ENCODE results near the gene SDK2.

Gene SDK2

DNA sequence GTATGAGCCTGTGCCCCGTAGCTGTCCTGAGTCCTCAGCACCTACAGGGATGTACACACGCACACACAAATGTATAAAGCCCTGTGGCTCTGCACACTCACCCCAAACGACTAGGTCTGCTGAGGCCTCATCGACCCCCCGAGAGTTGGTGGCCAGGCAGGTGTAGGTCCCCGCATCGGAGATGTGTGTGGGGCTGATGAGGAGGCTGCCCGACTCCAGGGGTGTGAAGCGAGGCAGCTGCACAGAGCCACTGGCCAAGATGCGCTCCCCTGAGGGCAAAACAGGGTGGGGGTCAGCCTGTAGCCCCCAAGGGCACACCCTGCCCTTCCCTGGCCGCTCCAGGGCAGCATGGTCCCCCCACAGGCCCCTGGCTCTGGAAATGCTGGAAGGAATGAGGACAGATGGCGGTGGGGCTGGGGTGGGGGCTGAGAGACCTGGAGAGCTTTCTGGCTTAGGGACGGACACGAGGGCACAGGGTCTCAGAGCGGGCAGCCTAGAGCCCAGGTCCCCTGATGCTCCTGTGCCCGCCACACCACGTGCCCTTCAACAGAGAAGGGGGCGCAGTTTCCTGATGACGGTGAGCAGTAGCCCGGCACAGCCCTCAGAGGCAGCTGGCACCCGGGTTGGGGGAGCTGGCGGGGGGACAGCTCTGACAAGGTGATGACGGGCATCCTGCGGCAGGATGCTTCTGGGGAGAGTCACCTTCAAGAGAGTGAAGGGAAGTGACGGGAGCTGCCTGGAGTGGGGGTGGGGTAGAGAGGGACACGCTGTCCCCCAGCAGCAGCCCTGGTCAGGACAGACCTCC lies 212.6 kb downstream of the SDK2 start:
- H3K27ac ChIP-seq (replicated peaks; ENCODE audit: low read length) = no peak overlapping the region
- H3K14ac ChIP-seq (ENCODE audit: low read length) = no peak overlapping the region
- no peak overlapping the region for H2BK120ac ChIP-seq (ENCODE audit: low read depth, low read length)
- no peak overlapping the region for H2BK12ac ChIP-seq (ENCODE audit: low read length)
- WGBS, 2 donors (ENCODE audit: extremely low coverage in 2 of 2, insufficient read length in 2 of 2, insufficient replicate concordance in 1 of 2) = no CpG with 5 or more reads among the region's 26 CpGs
- no peak overlapping the region for H2BK5ac ChIP-seq (ENCODE audit: low read length)
- no peak overlapping the region for H4K91ac ChIP-seq (ENCODE audit: low read depth, low read length, poor library complexity)
- H2BK15ac ChIP-seq (ENCODE audit: low read length) = no peak overlapping the region
- H2AFZ ChIP-seq (ENCODE audit: low read length) = no peak overlapping the region
- no peaks in the 10 kb centered on the region for H3K9me3 ChIP-seq (replicated peaks in 1 of 2; ENCODE audit: control insufficient read depth in 2 of 2, insufficient read depth in 1 of 2, low read depth in 1 of 2, low read length in 2 of 2)
- peaks cover 26 to 38% of the 10 kb centered on the region in 2 donors for H3K36me3 ChIP-seq (replicated peaks in 1 of 2; ENCODE audit: control insufficient read depth in 2 of 2, insufficient read depth in 2 of 2, low read length in 2 of 2)
- no peak overlapping the region for H3K23ac ChIP-seq (ENCODE audit: low read depth, low read length, poor library complexity)
- H3K4me2 ChIP-seq (ENCODE audit: insufficient read depth, low read length, poor library complexity, severe bottlenecking) = no peak overlapping the region
- H3K18ac ChIP-seq (ENCODE audit: low read length) = no peak overlapping the region
- no peaks in the 10 kb centered on the region for H3K79me1 ChIP-seq (ENCODE audit: low read depth, low read length)
- H3K4me3 ChIP-seq (ENCODE audit: low read length in 2 of 2) = no peak overlapping the region
- H3K9ac ChIP-seq (ENCODE audit: low read depth, low read length, poor library complexity) = no peak overlapping the region
- H2AK5ac ChIP-seq (ENCODE audit: low read depth, low read length) = no peak overlapping the region
- H3K27me3 ChIP-seq (ENCODE audit: control insufficient read depth in 3 of 3, insufficient read depth in 3 of 3, low read depth in 1 of 3, low read length in 3 of 3) = no peaks in the 10 kb centered on the region
- no peaks in the 10 kb centered on the region for H3K4me1 ChIP-seq (ENCODE audit: control insufficient read depth in 2 of 2, insufficient read depth in 1 of 2, low read depth in 1 of 2, low read length in 2 of 2)
- DNase-seq (ENCODE audit: low spot score) = no peak
- no peak overlapping the region for H3K4ac ChIP-seq (ENCODE audit: low read length)
- H4K8ac ChIP-seq (ENCODE audit: low read depth, low read length) = no peak overlapping the region

- Histone ChIP-seq H3K27me3 (ENCODE audit: control insufficient read depth in 3 of 3, insufficient read depth in 3 of 3, low read depth in 1 of 3, low read length in 3 of 3) (no peaks in the 10 kb centered on the region), H2BK15ac (ENCODE audit: low read length) (no peak overlapping the region), H3K9ac (ENCODE audit: low read depth, low read length, poor library complexity) (no peak overlapping the region), H3K23ac (ENCODE audit: low read depth, low read length, poor library complexity) (no peak overlapping the region), H3K4me3 (ENCODE audit: low read length in 2 of 2) (no peak overlapping the region), H3K36me3 (replicated peaks in 1 of 2; ENCODE audit: control insufficient read depth in 2 of 2, insufficient read depth in 2 of 2, low read length in 2 of 2) (peaks cover 26 to 38% of the 10 kb centered on the region in 2 donors), H3K27ac (replicated peaks; ENCODE audit: low read length) (no peak overlapping the region), H2BK5ac (ENCODE audit: low read length) (no peak overlapping the region), H3K9me3 (replicated peaks in 1 of 2; ENCODE audit: control insufficient read depth in 2 of 2, insufficient read depth in 1 of 2, low read depth in 1 of 2, low read length in 2 of 2) (no peaks in the 10 kb centered on the region), H3K79me1 (ENCODE audit: low read depth, low read length) (no peaks in the 10 kb centered on the region), H4K8ac (ENCODE audit: low read depth, low read length) (no peak overlapping the region), H2BK12ac (ENCODE audit: low read length) (no peak overlapping the region), H2AK5ac (ENCODE audit: low read depth, low read length) (no peak overlapping the region), H2AFZ (ENCODE audit: low read length) (no peak overlapping the region), H2BK120ac (ENCODE audit: low read depth, low read length) (no peak overlapping the region), H3K4ac (ENCODE audit: low read length) (no peak overlapping the region), H3K4me2 (ENCODE audit: insufficient read depth, low read length, poor library complexity, severe bottlenecking) (no peak overlapping the region), H3K14ac (ENCODE audit: low read length) (no peak overlapping the region), H4K91ac (ENCODE audit: low read depth, low read length, poor library complexity) (no peak overlapping the region), H3K4me1 (ENCODE audit: control insufficient read depth in 2 of 2, insufficient read depth in 1 of 2, low read depth in 1 of 2, low read length in 2 of 2) (no peaks in the 10 kb centered on the region), H3K18ac (ENCODE audit: low read length) (no peak overlapping the region)
- DNase-seq (ENCODE audit: low spot score) = no peak
- WGBS, 2 donors (ENCODE audit: extremely low coverage in 2 of 2, insufficient read length in 2 of 2, insufficient replicate concordance in 1 of 2) = no CpG with 5 or more reads among the region's 8 CpGs
Measured at GRCh38 chr17:73430848-73431247, 213.4 kb downstream of the SDK2 start.

DNA sequence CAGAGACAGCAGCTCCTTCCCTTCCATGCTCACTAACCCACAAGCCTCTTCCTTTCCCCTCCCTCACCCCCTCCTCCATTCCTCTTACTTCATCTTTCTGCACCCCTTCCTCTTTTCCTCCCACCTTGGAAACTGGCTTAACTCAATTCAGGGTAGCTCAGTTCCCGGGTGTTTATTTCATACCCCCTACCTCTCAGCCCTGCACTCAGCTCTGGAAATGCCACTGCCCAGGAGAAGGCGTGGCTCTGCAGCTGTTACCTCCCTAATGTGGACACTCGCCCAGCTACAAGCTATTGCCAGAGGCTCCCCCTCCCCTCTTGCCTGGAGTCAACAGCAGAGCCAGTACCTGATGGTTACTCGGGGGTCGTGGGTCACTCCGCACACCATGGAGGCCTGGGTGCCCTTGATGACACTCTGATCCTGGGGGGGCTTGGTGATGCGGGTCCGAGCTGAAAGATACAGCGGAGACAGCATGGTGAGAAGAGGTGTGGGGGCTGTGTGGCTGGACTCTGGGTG lies 214.0 kb downstream of the SDK2 start:
- Histone ChIP-seq H2BK12ac (ENCODE audit: low read length) (no peak overlapping the region), H2AFZ (ENCODE audit: low read length) (no peak overlapping the region), H3K4me1 (ENCODE audit: control insufficient read depth in 2 of 2, insufficient read depth in 1 of 2, low read depth in 1 of 2, low read length in 2 of 2) (no peaks in the 10 kb centered on the region), H3K4me2 (ENCODE audit: insufficient read depth, low read length, poor library complexity, severe bottlenecking) (no peak overlapping the region), H2BK120ac (ENCODE audit: low read depth, low read length) (no peak overlapping the region), H3K9me3 (replicated peaks in 1 of 2; ENCODE audit: control insufficient read depth in 2 of 2, insufficient read depth in 1 of 2, low read depth in 1 of 2, low read length in 2 of 2) (no peaks in the 10 kb centered on the region), H3K4ac (ENCODE audit: low read length) (no peak overlapping the region), H3K27me3 (ENCODE audit: control insufficient read depth in 3 of 3, insufficient read depth in 3 of 3, low read depth in 1 of 3, low read length in 3 of 3) (no peaks in the 10 kb centered on the region), H3K14ac (ENCODE audit: low read length) (no peak overlapping the region), H2BK15ac (ENCODE audit: low read length) (no peak overlapping the region), H4K91ac (ENCODE audit: low read depth, low read length, poor library complexity) (no peak overlapping the region), H3K4me3 (ENCODE audit: low read length in 2 of 2) (no peak overlapping the region), H3K9ac (ENCODE audit: low read depth, low read length, poor library complexity) (no peak overlapping the region), H3K79me1 (ENCODE audit: low read depth, low read length) (no peaks in the 10 kb centered on the region), H2AK5ac (ENCODE audit: low read depth, low read length) (no peak overlapping the region), H3K36me3 (replicated peaks in 1 of 2; ENCODE audit: control insufficient read depth in 2 of 2, insufficient read depth in 2 of 2, low read length in 2 of 2) (peaks cover 25 to 34% of the 10 kb centered on the region in 2 donors), H3K23ac (ENCODE audit: low read depth, low read length, poor library complexity) (no peak overlapping the region), H4K8ac (ENCODE audit: low read depth, low read length) (no peak overlapping the region), H3K18ac (ENCODE audit: low read length) (no peak overlapping the region), H3K27ac (replicated peaks; ENCODE audit: low read length) (no peak overlapping the region), H2BK5ac (ENCODE audit: low read length) (no peak overlapping the region)
- no peak for DNase-seq (ENCODE audit: low spot score)
- no CpG with 5 or more reads among the region's 9 CpGs for WGBS, 2 donors (ENCODE audit: extremely low coverage in 2 of 2, insufficient read length in 2 of 2, insufficient replicate concordance in 1 of 2)

DNA sequence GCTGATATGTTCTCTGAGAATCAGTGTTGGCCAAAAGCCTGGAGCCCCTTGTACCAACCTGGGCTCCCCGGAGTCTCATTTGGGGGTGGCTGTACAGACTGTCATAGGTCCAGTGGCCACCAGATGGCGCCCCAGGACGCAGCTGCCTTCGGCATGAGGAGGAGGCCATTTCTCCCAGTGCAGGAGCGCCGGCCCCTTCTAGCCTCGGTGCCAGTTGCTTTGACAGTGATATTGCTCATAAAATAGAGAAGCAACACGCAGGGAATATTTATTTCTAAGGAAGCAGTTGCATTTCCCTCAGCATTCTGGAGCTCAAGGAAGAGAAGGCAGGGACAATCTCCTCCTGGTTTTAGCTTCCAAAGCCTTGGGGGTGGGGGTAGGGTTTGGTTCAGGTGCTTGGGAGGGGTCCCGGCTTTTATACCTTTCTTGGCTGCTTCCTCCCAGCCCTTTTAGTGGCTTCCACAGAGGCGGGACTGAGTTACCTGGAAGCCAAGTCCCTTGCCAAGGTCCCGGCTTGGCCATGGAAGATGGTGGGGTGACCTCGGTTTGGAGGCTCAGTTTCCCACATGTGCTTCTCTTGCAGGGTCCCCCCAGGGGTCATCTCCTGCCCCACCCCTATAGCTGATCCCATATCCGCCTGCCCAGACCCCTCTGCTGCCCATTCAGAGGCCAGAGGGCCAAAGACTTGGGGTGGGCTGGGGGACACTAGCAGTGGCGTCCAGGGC lies 214.6 kb downstream of the SDK2 start:
- Histone ChIP-seq H2BK5ac (ENCODE audit: low read length) (no peak overlapping the region), H3K23ac (ENCODE audit: low read depth, low read length, poor library complexity) (no peak overlapping the region), H2AK5ac (ENCODE audit: low read depth, low read length) (no peak overlapping the region), H3K4me3 (ENCODE audit: low read length in 2 of 2) (no peak overlapping the region), H3K79me1 (ENCODE audit: low read depth, low read length) (no peaks in the 10 kb centered on the region), H2AFZ (ENCODE audit: low read length) (no peak overlapping the region), H2BK15ac (ENCODE audit: low read length) (no peak overlapping the region), H3K36me3 (replicated peaks in 1 of 2; ENCODE audit: control insufficient read depth in 2 of 2, insufficient read depth in 2 of 2, low read length in 2 of 2) (peaks cover 24 to 33% of the 10 kb centered on the region in 2 donors), H3K18ac (ENCODE audit: low read length) (no peak overlapping the region), H3K27me3 (ENCODE audit: control insufficient read depth in 3 of 3, insufficient read depth in 3 of 3, low read depth in 1 of 3, low read length in 3 of 3) (no peaks in the 10 kb centered on the region), H3K9ac (ENCODE audit: low read depth, low read length, poor library complexity) (no peak overlapping the region), H4K8ac (ENCODE audit: low read depth, low read length) (no peak overlapping the region), H3K14ac (ENCODE audit: low read length) (no peak overlapping the region), H3K4me1 (ENCODE audit: control insufficient read depth in 2 of 2, insufficient read depth in 1 of 2, low read depth in 1 of 2, low read length in 2 of 2) (no peaks in the 10 kb centered on the region), H4K91ac (ENCODE audit: low read depth, low read length, poor library complexity) (no peak overlapping the region), H3K4me2 (ENCODE audit: insufficient read depth, low read length, poor library complexity, severe bottlenecking) (no peak overlapping the region), H2BK12ac (ENCODE audit: low read length) (no peak overlapping the region), H3K9me3 (replicated peaks in 1 of 2; ENCODE audit: control insufficient read depth in 2 of 2, insufficient read depth in 1 of 2, low read depth in 1 of 2, low read length in 2 of 2) (no peaks in the 10 kb centered on the region), H3K27ac (replicated peaks; ENCODE audit: low read length) (no peak overlapping the region), H3K4ac (ENCODE audit: low read length) (no peak overlapping the region), H2BK120ac (ENCODE audit: low read depth, low read length) (no peak overlapping the region)
- DNase-seq (ENCODE audit: low spot score) = peak; percentile 80
- no CpG with 5 or more reads among the region's 14 CpGs for WGBS, 2 donors (ENCODE audit: extremely low coverage in 2 of 2, insufficient read length in 2 of 2, insufficient replicate concordance in 1 of 2)

Data from neuronal stem cell (in vitro differentiated cells).